HEK293T (cell line): Measurements from ENCODE around the gene SLC44A3.

ENCODE experiments used
- ELF4 ChIP-seq: fragments of 450-650 bp; IDR thresholded peaks from 2 replicates; pipeline ENCODE4 v1.6.1; 2017; ENCODE audit warnings: antibody characterized with exemption
- FOXA1 ChIP-seq: fragments of 450-650 bp; IDR thresholded peaks from 2 replicates; pipeline ENCODE4 v1.6.1; 2016; ENCODE audit warnings: mild to moderate bottlenecking
- NFRKB ChIP-seq: fragments of 450-650 bp; IDR thresholded peaks from 2 replicates; pipeline ENCODE4 v1.6.1; 2016; ENCODE audit warnings: mild to moderate bottlenecking, moderate library complexity

GRCh38 chr1:94832446-94832845 is 12.3 kb downstream of the SLC44A3 start:
- no peak for TF ChIP-seq ELF4
- no peak for TF ChIP-seq FOXA1
- no peak for TF ChIP-seq NFRKB
